GM06990 (cell line): Measurements from ENCODE around the gene SCD5.

Source experiments
- DNase-seq: peaks from one replicate; pipeline ENCODE4 v3.0.0-alpha.2; 2011; ENCODE audit not compliant: insufficient read length; ENCODE audit errors: extremely low read depth
- H3K27me3 ChIP-seq: replicated peaks from 2 replicates; pipeline ENCODE4 v1.6.0; 2011; ENCODE audit warnings: low read length; ENCODE audit not compliant: control insufficient read depth, insufficient read depth
- H3K36me3 ChIP-seq: 2 replicates; pipeline ENCODE4 v1.5.1; 2011; ENCODE audit warnings: low read length; ENCODE audit not compliant: control insufficient read depth, insufficient read depth
- H3K4me3 ChIP-seq: replicated peaks from 2 replicates; pipeline ENCODE4 v1.5.1; 2011; ENCODE audit warnings: low read depth, mild to moderate bottlenecking, control low read depth, low read length
- TF ChIP-seq, protein P1 (sequence below): IDR thresholded peaks from 2 replicates; pipeline ENCODE4 v1.5.1; 2011; ENCODE audit warnings: low read length, control low read depth, mild to moderate bottlenecking, inconsistent platforms; ENCODE audit not compliant: insufficient read depth, poor library complexity, severe bottlenecking

SCD5 gene

DNA sequence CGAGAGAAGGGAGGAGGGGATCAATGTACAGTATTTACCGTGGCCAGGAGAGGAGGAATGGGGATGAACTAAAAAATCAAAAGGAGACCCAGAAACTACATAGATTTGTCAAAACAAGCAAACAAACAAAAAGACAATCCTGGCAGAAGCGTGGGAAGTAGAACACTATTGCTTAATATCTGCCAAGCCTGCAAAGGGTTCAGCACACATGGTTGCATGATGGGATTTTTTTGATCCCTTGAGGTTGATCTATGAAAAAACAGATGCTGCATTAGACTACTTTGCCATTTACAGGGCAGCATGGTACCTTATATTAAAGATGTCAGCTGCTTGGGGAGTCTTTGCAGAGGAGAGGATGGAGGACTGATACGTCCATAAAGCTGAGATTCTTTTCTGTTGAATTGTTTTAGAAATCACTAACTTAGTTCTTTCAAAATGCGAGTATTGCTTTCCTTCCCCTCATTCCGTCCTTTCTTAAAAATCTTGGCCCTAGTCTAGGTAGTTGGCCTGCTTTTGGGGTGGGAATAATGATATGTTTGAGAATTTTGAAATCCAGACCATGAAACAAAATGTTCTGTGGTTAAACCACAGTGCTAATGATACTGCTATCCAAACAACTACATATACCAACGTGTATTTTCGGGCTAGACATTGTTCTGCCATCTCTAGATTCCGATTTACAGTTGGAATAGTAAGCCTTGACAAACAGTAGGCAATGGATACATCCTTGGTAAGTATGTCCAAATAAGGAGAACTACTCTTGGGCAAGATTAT lies 197.2 kb downstream of the SCD5 start:
- no peaks in the 10 kb centered on the region; the same call in 1 of the 2 replicates for H3K27me3 ChIP-seq
- no peak overlapping the region for H3K4me3 ChIP-seq
- no peak for DNase-seq
- TF ChIP-seq, protein P1, sequence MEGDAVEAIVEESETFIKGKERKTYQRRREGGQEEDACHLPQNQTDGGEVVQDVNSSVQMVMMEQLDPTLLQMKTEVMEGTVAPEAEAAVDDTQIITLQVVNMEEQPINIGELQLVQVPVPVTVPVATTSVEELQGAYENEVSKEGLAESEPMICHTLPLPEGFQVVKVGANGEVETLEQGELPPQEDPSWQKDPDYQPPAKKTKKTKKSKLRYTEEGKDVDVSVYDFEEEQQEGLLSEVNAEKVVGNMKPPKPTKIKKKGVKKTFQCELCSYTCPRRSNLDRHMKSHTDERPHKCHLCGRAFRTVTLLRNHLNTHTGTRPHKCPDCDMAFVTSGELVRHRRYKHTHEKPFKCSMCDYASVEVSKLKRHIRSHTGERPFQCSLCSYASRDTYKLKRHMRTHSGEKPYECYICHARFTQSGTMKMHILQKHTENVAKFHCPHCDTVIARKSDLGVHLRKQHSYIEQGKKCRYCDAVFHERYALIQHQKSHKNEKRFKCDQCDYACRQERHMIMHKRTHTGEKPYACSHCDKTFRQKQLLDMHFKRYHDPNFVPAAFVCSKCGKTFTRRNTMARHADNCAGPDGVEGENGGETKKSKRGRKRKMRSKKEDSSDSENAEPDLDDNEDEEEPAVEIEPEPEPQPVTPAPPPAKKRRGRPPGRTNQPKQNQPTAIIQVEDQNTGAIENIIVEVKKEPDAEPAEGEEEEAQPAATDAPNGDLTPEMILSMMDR, result no peak
- H3K36me3 ChIP-seq, result no peaks in the 10 kb centered on the region

DNA sequence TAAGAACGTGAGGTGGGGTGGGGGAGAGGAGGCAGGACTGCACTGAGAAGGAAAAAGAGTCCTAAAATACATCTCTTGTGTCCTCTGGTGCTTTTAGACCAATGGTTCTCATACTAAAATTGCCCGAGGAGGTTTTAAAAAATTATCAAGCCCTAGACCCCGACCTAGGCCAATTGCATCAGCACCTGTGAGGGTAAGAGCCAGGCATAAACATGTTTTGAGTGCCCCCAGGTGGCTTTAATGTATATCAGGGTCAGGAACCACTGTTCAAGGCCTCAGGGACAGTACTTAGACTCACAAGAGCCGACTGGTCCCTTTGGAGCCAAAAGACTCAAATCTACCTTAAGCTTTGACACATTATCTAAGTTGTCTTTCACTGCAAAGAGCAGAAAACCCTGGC lies 199.3 kb downstream of the SCD5 start:
- Histone ChIP-seq H3K27me3 (no peaks in the 10 kb centered on the region; the same call in 1 of the 2 replicates), H3K4me3 (no peak overlapping the region), H3K36me3 (no peaks in the 10 kb centered on the region)
- DNase-seq, result no peak
- TF ChIP-seq, protein P1, result no peak

DNA sequence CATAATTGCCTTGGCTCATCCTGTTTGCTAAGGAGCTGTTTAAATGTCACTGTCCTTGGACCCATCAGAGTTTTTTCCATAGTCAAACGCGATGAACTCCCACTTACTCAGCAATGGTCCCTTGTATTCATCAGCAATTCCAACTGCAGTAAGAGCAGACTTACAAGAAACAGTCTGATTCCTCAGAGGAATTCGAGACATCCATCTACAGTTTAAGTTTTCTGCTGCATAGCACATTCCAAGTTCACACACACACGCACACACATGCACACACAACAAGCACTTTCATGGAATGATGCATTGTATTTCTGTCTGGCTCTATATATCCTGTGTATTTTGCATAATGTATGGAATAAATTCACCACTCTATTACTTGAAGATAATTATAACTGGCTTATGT lies 204.1 kb downstream of the SCD5 start:
- Histone ChIP-seq H3K36me3 (no peaks in the 10 kb centered on the region), H3K27me3 (no peaks in the 10 kb centered on the region; the same call in 1 of the 2 replicates), H3K4me3 (no peak overlapping the region)
- TF ChIP-seq, protein P1, result no peak
- no peak for DNase-seq

DNA sequence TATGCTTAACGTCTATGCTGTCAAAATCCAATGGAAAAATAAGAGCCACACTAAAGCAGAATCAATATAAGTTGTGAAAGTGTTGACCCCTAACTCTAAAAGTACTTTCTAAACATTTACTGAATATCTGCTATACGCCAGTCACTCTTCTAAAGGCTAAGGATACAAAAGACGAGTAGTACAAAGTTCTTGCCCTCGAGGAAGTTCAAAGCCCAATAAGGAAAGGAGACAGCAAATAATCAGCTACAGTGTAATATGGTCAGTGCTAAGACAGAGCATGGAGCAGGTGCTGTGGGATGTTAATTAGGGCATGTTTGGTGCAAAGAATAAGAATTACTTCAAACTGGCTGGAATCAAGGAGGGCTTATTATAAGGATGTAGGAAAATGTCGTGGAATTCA lies 205.2 kb downstream of the SCD5 start:
- Histone ChIP-seq H3K36me3 (no peaks in the 10 kb centered on the region), H3K27me3 (no peaks in the 10 kb centered on the region; the same call in 1 of the 2 replicates), H3K4me3 (no peak overlapping the region)
- DNase-seq, result no peak
- TF ChIP-seq, protein P1, result no peak

DNA sequence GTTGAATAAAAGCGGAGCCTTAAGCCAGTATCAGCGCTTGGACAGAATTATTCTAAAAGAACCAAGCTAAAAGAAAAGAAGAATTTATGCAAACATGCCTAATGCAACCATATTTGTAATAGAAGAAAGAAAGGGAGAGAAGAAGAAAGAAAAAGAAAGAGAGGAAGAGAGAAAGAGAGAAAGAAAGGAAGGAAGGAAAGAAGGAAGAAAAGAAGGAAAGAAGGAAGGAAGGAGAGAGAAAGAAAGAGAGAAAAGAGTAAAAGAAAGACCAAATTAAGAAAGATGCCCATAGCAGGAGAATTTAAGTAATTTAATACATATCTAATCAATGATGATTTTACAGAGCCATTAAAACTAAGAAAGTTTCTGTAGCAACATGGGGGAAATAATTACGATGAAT lies 206.0 kb downstream of the SCD5 start:
- H3K36me3 ChIP-seq, result no peaks in the 10 kb centered on the region
- H3K4me3 ChIP-seq, result no peak overlapping the region
- DNase-seq, result no peak
- no peaks in the 10 kb centered on the region; the same call in 1 of the 2 replicates for H3K27me3 ChIP-seq
- TF ChIP-seq, protein P1, result no peak
